Measurements from ENCODE around the gene RPTOR.

RPTOR gene

DNA sequence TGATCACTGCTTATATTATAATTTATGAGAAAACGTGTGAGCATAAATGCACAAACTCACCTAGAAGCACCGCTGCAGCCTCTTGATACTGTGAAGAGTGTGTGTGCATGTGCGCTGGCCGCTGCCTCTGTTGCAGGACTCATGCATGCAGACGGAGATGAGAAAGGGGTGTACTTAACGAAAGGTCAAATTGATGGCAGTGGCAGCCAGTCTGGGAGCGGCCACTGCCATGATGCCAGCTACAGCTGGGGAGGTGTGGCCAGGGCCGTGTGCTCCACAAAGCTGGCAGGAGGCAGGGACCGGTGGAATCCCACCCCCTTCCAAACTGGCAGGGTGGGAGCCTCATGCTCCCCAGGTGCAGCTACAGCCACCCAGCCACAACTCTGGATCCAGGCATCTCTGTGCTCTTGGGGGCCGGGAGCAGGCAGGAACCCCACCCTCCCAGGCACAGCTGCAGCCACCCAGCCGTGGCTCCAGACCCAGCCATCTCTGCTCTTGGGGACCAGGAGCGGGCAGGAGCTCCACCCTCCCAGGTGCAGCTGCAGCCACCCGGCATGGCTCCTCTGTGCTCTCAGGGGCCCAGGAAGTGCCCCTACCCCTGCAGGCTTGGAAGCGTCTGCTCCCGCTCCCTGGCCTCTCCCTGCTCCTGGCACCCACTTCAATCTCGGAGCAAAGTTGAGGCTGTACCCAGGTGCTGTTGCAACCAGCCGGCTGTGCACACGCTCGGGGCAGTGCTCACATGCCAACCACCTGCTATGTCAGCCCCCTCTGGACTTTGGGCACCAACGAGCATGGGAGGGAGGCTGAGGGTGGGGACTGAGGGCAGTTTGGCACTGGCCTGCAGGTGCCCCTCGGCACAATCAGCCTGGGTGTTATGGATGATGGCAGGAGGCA is 369.5 kb downstream of the RPTOR start:
- DNase-seq (ENCODE audit: low read depth) = no peak

DNA sequence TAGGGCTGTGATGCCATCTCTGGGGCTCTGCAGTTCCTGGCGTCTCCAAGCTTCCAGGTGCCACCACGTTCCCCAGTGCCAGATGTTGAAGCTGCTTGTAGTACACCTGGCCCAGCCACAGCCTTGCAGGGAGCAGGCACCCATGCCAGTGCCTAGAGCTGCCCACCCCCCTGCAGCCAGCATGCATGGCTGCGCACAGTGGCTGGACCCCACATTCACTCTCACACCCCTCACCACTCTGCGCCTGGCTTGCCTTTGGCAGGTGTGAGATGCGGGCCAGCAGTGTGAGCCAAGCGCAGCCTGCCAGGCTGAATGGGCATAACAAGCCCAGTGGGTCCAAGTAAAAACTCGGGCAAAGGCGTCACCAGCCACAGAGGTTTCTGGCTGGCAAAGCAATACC is 371.6 kb downstream of the RPTOR start:
- DNase-seq (ENCODE audit: low read depth) = no peak

DNA sequence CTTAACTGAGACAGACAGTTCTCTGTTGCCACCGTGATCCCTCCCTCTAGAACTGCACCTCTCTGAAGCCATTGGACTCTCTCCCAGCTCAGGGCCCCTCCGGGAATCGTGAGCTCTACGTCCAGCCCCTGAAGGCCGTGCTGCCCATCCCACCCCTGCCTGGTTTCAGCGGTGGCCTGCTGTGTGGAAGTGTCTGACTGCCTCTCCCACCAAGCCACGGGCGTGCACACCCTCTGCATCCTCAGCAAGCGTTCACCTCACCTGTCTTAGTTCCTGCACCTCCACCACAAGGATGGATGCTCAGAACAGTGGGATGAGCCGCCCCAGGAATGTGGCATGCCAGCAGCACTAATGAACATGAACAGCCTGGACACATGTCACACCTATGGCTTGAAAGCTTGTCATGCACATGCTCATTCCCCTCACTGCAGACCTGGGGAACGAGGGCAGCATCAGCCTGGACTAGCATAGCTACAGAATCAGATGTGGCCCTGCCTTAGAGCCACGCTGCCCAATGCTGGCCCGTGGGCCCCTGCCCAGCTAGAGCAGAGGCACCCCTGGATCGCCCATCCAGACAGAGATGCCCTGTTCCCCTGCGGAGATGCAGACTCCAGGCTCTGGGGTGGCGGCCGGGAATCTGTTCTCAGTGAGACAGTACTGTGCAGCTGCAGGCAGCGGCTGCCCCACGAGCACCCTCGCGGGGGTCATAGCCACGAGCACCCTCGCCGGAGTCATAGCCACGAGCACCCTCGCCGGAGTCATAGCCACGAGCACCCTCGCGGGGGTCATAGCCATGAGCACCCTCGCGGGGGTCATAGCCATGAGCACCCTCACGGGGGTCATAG is 373.3 kb downstream of the RPTOR start:
- DNase-seq (ENCODE audit: low read depth) = no peak

DNA sequence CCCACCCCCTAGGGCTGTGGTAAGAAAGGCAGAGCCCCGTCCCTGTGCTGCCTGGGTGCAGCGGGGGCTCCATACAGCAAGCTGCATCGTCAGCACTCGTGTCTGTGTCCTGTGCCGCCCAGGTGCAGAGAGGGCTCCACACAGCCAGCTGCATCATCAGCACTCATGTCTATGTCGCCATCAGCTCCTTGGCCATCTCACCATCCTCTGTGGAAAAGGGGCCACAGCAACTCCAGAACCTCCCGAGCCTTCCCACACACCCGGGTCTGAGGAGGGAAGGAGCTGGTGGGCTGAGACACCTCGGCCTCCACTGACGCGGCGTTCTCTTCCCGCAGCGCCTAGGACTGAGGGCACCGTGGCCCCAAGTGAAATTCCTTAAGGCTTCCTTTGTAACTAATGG is 374.1 kb downstream of the RPTOR start:
- no peak for DNase-seq (ENCODE audit: low read depth)

DNA sequence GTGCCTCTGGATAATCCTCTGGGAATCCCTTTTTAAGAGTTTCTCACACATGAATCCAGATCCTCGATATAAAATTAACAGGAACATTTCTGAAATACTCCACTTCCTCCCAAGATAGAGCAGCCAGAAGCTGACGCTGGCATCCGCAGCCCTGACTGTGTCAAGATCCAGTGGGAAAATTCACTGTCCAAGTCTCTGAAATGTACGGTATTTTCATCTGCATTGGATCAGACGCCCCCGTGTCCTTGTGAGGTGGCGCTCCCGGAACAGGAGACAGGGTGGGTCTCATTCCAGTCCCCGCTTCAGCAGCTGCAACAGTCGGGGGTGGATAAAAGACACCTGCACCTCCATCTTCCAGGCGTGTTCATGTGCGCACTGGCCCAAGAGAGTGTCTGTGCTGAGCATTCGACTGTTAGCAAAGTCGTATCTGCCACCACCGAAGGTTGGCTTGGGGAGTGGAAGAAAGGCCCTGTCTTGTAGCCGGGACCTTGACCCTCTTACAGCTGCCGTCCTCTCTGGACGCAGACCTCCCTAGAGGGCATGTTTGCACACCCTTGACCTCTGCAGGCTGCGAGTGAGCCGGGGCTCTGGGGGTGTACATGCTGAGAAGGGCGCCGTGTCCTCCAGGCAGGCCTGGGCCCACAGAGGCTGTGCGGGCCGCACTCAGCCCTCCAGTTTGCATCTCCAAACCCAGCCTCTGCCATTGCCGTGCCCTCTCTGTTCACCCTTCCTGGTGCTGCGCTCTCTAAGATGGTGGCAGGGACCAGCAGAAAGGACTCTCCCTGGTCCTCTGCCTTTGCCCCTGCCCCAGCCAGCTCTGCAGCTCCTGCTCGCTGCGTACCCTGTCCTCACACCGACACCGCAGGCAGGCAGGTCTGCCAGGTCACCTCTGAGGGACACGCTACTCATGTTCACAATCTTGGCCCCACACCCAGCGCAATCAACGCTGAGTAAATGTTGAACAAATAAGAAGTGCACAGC is 375.0 kb downstream of the RPTOR start:
- no peak for DNase-seq (ENCODE audit: low read depth)

DNA sequence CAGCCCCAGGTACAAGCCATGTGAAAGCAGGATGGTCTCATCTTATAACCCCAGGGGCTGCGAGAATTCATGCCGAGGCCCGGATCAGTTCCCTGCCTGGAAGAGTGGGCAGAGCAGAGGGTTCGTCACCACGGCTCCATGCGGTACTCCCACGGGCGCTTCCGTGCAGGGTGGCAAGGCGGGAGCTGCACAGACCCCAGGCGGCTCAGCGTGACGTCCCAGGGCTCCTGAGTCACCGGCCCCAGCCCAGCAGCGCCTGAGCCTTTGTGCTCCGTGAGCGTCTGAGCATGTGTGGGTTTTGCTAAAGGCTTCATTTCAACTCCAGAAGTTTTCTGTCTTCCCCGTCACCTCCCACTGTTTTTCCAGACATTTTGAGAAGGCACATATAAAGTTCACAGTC is 375.8 kb downstream of the RPTOR start:
- peak; percentile 9 for DNase-seq (ENCODE audit: low read depth)

DNA sequence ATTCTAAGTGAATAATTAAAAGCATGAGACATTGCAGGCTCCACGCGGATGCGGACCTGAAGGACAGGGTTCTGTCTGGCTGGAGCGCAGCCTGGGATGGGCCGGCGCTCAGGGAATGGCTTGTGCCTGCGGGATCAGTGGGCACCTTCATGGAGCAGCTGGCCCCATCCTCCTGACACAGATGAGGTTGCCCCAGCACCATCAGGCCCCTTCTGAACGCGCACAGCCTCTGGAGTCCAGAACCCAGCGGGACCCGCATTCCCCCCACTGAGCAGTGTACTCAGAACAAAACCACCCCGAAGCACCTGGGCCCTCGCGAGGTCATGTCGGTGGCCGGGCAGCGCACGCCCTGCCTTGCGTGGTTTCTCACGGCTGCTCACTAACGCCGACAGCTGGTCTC is 376.5 kb downstream of the RPTOR start:
- no peak for DNase-seq (ENCODE audit: low read depth)

DNA sequence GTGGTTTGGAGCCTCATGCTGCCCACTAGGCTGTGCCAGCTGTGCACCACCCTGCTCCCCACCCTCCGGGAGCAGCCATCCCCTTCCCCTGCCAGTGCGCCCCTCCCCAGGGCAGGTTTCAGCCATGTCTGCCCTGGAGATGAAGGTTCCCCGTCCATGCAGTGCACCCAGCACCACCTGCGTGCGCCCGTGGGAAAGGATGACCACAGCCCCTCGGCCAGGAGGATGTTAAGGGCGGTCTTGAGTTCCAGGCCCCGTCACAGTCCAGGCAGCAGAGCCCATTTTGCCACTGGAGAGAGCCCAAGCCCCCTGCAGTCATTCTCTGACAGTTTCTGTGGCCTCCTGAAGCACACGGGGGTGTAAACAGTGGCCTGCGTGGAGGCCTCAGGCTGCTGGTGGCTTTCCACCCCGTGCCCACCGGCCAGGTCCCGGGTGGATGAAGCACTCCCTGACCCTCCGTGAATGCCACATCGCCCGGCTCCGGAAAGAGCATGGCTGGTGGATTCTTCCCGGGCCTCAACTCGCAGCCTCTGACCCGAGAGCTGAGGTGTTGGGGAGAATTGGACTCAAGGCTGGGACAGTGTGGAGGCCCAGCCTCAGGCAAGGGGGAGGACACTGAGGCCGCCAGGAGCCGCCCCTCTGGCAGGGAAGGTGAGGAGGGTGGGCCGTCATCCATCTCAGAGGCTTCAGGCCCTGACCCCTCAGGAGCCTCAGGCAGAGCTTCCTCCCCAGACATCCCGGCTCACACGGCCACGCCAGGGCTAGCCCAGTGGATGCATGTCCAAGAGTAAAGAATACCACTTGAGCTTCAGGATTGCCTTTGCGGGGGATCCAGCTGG is 377.3 kb downstream of the RPTOR start:
- no peak for DNase-seq (ENCODE audit: low read depth)

DNA sequence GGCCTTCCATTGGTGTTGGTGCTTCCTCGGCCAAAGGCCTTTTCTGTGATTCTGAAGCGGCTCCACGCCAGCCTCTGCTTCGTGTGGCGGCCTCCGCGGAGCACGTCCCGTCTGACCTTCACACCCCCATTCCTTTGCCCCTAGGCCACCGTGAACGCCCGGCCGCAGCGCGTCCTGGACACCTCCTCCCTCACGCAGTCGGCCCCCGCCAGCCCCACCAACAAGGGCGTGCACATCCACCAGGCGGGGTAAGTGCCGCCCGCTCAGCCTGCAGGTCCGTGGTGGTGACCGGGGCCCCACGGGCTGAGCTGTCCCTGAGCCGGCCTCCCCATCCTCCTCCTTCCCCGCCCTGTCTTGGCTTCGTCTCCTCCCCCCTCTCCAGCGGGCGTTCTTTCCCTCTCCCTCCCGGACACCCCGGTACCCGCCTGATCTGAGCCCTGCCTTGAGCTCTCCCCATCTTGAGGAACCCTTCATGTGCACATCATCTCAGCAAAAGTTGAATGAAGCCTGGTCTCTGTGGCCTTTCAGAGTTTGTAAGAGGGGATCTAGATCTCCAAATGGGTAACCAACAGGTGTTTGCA is 378.0 kb downstream of the RPTOR start:
- no peak for DNase-seq (ENCODE audit: low read depth)

DNA sequence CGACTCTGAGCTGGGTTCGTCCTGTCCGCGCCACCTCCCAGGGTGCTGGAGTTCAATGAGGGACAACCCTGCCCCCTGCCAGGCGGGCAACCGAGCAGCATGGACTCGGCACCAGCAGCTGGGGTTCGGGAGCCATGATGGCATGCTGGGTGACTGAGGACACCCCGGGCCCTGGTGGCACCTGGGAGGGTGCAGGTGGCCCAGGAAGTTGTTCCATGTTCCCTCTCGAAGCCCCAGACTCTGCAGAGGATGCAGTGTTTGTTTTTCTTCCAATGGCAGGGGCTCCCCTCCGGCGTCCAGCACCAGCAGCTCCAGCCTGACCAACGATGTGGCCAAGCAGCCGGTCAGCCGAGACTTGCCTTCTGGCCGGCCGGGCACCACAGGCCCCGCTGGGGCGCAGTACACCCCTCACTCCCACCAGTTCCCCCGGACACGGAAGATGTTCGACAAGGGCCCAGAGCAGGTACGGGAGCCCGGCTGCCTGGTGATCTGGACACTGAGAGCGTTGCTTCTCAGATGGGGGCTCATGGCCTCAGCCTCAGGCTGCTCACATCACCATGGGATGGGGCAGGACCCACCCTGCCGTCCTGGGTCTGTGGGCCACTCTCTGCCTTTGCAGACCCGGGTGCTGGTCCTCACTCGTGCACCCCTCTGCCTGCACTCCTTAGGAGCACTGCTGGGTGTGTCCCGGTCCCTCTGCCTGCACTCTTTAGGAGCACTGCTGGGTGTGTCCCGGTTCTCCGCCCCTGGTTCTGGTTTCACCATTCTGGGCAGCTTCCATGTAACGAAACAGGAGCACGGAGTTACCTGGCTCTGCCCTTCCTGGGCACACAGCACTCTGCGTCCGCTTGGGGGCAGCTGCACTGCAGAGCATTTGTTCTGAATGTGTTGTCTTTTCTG is 378.8 kb downstream of the RPTOR start:
- DNase-seq (ENCODE audit: low read depth) = no peak

DNA sequence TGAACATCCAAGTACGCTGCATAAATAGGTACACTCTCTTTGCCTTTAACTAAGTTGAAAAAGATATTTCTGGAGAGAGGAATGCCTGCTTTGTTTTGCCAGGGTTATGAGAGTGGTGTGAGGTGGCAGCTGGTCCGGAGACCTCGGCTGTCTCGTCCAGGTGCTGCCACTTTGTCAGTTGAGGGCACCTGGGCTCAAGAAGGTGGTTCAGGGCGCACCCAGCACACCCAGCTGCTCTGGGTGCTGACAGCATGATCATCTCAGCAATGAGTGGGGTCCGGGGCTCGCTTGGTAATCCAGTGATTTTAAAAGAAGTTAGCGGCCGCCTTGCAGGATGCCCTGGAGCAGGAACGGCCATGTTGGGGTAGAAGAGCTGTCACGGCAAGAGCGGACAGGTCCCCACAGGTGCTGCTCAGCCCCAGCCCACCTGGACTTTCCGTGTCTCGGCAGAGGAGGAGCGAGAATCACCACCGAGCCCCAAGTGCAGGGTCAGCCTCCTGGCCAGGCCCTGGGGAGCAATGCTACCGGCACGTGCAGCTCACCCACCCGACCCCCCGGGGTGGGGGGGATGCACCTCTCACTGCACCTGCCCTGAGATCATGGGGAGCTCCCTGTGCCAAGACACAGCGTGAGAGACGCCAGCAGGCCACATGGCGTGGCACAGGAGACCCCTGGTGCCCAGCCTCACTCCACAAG is 379.6 kb downstream of the RPTOR start:
- no peak for DNase-seq (ENCODE audit: low read depth)

DNA sequence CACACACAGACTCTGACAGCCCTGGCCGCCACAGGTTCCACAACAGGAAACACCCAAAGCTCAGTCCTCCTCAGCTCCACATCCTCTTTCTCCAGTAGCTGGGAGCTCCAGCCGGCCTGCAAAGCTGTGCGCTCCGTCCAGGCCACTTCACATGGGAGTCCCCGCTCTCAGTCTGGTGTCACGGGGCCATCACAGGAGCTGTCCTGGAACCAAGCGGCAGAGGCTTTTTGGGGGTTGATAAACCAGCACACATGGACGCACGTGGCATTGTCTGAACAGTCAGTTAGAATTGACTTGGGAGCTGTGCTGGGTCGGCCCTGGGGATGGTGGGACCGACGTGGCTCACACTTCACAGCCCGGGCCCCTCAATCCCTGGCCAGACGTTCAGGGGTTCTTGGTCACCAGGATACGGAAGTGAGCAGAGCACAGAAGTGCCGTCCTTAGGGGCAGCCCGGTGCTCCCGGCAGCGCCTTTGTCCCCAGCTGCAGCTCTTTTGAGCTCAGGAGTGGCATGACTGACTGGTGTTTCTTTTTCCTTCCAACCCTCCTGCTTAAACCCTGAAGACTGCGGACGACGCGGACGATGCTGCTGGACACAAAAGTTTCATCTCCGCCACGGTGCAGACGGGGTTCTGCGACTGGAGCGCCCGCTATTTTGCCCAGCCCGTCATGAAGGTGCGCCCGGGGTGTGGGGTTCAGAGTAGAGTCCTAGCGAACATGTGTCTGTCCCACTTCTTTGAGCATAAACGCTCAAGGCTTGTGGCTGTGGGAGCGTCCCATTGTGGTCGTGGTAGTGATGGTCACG is 380.4 kb downstream of the RPTOR start:
- no peak for DNase-seq (ENCODE audit: low read depth)

DNA sequence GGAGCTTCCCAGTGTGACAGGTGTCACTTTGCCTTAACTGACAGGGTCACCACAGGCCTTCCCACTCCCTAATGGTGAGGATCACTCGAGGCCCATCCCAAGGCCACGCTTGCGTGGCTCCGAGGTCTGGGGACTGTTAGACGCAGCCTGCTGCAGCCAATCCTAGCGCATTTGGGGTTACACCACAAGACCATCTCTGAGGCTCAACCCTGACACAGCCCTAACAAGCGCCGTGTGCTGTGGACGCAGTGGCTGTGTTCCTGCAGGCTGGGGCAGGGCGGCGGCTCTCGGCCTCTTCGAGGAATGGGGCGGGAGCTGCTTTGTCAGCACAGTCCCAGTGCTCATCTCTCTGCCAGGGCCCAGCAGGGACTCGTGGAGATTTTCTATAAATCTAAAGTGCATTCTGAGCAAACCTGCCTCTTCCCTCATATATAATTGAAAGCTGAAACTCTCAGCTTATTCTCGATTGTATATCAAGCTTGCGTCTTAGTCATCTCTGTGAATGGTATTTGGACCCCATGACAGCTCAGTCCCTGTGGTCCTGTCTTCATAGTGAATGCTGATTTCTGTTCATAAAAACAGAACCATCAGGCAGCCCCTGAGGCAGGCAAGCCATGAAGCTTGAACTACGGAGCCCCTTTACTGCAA is 381.2 kb downstream of the RPTOR start:
- DNase-seq (ENCODE audit: low read depth) = no peak

DNA sequence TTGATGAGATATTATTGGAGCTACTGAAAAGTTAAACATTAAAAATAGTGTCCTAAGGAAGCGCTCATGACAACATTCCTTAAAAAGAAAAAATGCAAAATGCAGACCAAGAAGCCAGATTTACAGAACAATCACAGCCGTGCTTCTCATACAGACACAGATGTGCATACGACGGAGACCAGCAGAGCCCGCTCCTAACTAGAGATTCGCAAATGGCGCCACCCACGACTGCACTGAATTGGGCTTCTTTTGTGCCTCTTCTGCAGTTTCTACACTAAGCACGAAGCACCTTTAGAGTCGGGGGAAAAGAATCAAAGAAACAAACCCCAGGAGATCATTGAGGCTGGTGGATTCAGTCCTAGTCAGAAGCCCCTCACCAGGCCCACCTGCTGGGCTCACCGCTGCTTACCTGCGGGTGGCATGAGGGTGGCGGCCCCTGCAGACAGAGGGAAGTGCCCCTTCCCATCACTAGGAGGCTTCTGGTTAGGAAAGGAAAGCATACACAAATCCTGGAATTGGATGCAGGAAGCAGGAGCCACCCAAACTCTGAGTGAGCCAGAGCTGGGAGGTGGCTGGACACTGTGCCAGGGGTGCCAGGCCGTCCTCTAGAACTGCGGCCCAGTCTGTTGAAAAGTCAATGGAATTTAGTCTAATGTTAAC is 382.1 kb downstream of the RPTOR start:
- no peak for DNase-seq (ENCODE audit: low read depth)

DNA sequence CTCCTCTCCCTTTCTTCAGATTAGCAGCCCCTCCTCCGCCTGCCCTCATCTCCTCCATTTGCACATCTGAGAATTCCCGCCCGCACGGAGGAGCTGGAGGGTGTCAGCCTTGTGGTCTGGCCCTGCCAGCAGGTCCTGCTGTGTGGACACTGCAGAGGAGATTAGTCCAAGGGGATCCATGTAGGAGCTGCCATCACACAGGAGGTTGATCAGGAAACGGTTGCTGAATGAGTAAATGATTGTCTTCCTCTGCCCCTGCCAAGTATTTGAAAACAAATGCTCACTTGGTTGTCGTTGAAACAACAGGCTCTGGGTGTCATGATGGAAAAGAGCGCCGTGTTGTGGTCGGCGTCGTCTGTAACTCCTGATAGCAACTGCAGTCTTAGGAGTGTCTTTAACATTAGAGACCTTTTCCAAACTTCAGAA is 383.2 kb downstream of the RPTOR start:
- DNase-seq (ENCODE audit: low read depth) = peak; percentile 34

DNA sequence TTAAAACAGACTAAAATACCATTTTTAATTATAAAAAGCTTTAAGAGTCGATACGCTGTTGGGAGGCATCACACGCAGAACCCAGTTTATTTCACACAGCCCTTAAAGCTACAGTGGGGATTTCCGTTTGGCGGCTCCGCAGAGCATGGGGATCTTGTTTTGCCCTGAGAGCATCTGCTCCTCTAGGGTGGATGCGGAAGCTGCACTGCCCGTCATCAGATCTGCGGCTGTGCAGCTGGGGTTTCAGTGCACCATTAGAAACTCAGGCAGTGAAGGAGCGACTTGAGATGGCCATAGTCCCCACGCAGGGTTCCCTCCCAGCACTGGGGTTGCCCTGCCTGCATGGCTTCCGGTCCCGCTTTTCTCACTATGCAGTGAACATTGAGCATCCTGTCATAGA is 384.8 kb downstream of the RPTOR start:
- DNase-seq (ENCODE audit: low read depth) = no peak

Data from iris pigment epithelial cell (primary cell).